ENCODE data around the gene SLC6A6.

Gene SLC6A6

DNA sequence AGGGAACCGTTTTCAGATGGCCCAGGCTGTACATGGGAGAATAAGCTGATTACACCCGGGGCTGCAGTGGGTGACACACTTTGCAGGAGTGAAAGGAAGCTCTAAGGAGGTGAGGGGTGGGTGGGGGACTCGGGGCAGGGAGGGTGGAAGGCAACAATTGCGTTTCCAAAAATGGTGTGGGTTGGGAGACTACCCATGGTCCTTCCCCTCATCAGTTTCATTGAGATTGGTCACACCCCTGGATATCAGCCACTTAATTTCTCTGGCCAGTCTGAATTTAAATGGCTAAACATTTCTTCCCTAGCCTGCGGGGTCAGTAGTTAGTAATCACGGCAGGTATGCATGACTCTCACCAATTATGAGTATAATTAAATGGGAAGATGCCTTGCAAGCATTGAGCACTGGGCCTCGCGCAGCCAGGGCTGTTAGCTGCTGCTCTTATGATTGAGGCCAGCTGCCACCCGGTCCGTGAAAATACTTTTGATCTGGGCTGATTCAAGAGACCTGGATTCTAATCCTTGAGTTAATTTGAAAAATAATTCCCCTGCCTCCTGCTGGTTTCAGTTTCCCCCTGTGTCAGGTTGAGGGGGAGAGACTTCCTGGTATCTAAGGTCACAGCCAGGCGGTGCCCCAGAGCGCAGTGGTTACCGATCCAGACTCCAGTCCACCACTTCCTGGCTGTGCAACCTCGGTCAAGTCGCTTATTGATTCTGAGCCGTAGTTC is 23.3 kb downstream of the SLC6A6 start:
- H3K36me3 ChIP-seq (ENCODE audit: control insufficient read depth, low read depth, low read length) = no peaks in the 10 kb centered on the region
- no peak overlapping the region for H3K4me3 ChIP-seq (ENCODE audit: low read length)
- H3K9ac ChIP-seq (ENCODE audit: low read length) = no peak overlapping the region
- peaks cover 49% of the 10 kb centered on the region for H3K4me1 ChIP-seq (ENCODE audit: control insufficient read depth, low read depth, low read length)
- no peaks in the 10 kb centered on the region for H3K9me3 ChIP-seq (ENCODE audit: control insufficient read depth, low read depth, low read length)
- no peaks in the 10 kb centered on the region for H3K27me3 ChIP-seq (ENCODE audit: control insufficient read depth, insufficient read depth, low read length)
- no peak overlapping the region for H3K27ac ChIP-seq (ENCODE audit: low read length)

DNA sequence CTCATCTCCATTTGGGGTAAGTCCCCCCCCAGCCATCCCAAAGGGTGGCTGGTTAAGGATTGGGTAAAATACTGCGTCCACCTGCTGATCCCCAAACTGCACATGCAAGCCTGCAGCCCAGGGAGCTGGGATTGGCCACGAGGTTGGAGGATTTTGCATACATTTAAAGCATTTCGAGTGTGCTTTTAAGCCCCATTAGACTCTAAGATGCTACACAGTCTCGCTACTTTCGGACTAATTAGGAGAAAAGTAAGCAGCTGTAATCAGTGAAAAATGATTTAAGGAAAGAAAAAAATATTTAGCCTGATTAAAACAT is 23.9 kb downstream of the SLC6A6 start:
- H3K4me1 ChIP-seq (ENCODE audit: control insufficient read depth, low read depth, low read length) = peaks cover 44% of the 10 kb centered on the region
- no peak overlapping the region for H3K27ac ChIP-seq (ENCODE audit: low read length)
- H3K9me3 ChIP-seq (ENCODE audit: control insufficient read depth, low read depth, low read length) = no peaks in the 10 kb centered on the region
- H3K36me3 ChIP-seq (ENCODE audit: control insufficient read depth, low read depth, low read length) = no peaks in the 10 kb centered on the region
- no peak overlapping the region for H3K4me3 ChIP-seq (ENCODE audit: low read length)
- no peaks in the 10 kb centered on the region for H3K27me3 ChIP-seq (ENCODE audit: control insufficient read depth, insufficient read depth, low read length)
- H3K9ac ChIP-seq (ENCODE audit: low read length) = no peak overlapping the region

DNA sequence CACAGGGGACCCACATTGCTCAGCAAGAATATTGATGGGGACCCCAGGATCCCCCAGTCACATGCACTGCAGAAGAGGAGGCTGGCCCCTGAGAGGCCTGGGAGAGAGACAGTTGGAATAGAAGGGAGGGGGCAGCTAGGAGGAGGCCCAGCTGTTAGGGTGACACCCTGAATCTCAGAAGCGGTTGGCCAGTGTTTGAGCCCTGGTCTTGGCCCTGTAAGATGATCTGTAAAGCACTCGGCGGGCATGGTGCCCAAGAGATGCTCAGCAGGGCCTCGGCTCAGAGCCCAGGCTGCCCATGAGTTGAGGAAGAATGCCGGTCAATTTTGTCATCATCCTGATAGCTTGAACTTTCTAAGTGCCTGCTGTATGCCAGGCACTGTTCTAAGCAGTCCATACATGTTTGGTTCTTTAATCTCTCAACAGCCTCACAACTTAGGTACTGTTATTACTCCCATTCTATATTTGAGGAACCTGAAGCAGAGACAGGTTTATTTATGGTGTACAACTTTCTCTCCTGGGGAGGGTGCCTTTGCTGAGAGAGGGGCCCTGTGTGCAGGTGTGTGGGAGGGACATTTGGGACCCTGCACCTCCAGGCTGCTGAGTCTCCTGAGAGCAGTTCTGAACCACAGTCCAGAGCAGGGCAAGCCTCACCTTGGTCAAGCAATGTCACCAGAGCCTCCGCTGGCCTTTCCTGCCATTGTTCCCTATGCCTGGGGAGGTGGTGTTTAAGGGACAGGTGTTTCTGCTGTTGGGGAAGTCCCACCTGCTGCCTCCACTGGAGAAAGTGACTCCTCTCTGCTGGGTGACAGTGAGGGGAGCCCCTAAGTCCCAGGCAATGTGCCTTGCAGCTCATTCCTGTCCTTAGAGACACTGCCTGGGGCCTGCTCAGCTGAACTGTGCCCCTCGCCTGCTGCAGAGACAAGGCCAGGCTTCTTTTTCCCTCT is 26.0 kb downstream of the SLC6A6 start:
- Histone ChIP-seq H3K4me3 (ENCODE audit: low read length) (no peak overlapping the region), H3K9me3 (ENCODE audit: control insufficient read depth, low read depth, low read length) (no peaks in the 10 kb centered on the region), H3K36me3 (ENCODE audit: control insufficient read depth, low read depth, low read length) (no peaks in the 10 kb centered on the region), H3K9ac (ENCODE audit: low read length) (no peak overlapping the region), H3K27ac (ENCODE audit: low read length) (no peak overlapping the region), H3K4me1 (ENCODE audit: control insufficient read depth, low read depth, low read length) (peaks cover 26% of the 10 kb centered on the region), H3K27me3 (ENCODE audit: control insufficient read depth, insufficient read depth, low read length) (no peaks in the 10 kb centered on the region)

DNA sequence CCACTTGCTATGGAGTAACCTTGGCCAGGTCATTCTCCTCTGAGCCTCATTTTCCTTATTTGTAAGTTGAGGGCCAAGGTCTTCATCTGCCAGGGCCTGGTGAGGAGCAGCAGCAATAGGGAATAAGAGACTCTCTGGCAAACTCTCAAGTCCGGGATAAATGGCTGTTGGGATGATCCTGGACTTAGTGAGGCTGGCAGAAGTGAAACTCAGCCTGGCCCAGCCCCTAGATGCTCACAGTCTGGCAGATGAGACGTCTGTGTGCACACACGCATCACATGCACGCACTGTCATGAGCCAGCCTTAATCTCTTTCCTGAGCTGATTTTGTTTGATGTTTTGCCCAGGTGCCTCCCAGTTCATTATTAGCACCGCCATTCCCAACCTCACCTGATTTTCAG is 26.8 kb downstream of the SLC6A6 start:
- no peak overlapping the region for H3K9ac ChIP-seq (ENCODE audit: low read length)
- no peaks in the 10 kb centered on the region for H3K27me3 ChIP-seq (ENCODE audit: control insufficient read depth, insufficient read depth, low read length)
- H3K9me3 ChIP-seq (ENCODE audit: control insufficient read depth, low read depth, low read length) = no peaks in the 10 kb centered on the region
- no peak overlapping the region for H3K4me3 ChIP-seq (ENCODE audit: low read length)
- H3K36me3 ChIP-seq (ENCODE audit: control insufficient read depth, low read depth, low read length) = no peaks in the 10 kb centered on the region
- H3K27ac ChIP-seq (ENCODE audit: low read length) = no peak overlapping the region
- peaks cover 19% of the 10 kb centered on the region for H3K4me1 ChIP-seq (ENCODE audit: control insufficient read depth, low read depth, low read length)

DNA sequence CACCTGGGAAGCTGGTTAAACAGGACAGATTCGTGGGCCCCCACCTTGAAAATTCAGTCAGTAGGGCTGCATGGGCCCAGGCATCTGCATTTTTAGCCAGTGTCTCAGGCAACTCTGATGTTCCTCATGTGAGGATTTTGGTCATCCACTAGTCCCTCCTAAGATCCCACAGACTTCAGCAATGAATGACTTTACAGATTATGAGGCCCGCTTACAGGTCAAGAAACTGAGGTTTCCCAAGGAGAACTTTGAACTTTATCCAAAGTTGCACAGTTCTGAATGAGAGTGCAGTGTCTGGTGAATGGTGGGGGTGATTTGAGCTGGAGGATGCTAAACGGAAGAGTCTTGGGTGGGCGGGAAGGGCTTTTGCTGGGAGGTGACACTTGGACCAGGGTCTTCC is 27.2 kb downstream of the SLC6A6 start:
- no peak overlapping the region for H3K9ac ChIP-seq (ENCODE audit: low read length)
- H3K27me3 ChIP-seq (ENCODE audit: control insufficient read depth, insufficient read depth, low read length) = no peaks in the 10 kb centered on the region
- H3K36me3 ChIP-seq (ENCODE audit: control insufficient read depth, low read depth, low read length) = no peaks in the 10 kb centered on the region
- no peaks in the 10 kb centered on the region for H3K9me3 ChIP-seq (ENCODE audit: control insufficient read depth, low read depth, low read length)
- H3K4me3 ChIP-seq (ENCODE audit: low read length) = no peak overlapping the region
- H3K27ac ChIP-seq (ENCODE audit: low read length) = no peak overlapping the region
- H3K4me1 ChIP-seq (ENCODE audit: control insufficient read depth, low read depth, low read length) = peaks cover 15% of the 10 kb centered on the region

DNA sequence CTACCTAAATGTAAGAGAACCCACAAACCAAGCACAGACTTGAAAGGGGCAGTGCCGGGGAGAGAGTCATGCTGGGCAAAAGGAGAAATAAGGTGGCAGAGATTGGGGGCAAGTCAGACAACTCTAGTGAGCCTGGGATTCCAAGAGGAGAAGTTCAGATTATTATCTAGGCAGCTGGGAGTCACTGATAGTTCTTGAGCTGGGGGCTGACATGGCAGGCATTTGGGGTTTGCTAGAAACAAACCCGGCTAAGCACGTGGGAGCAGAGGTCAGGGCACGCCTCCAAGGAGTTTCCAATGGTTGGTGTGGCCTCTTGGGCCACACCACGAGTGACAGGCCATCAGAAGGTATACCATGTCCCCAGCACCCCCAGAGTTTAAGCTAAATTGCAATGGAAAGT is 27.6 kb downstream of the SLC6A6 start:
- Histone ChIP-seq H3K9ac (ENCODE audit: low read length) (no peak overlapping the region), H3K36me3 (ENCODE audit: control insufficient read depth, low read depth, low read length) (no peaks in the 10 kb centered on the region), H3K27ac (ENCODE audit: low read length) (no peak overlapping the region)

DNA sequence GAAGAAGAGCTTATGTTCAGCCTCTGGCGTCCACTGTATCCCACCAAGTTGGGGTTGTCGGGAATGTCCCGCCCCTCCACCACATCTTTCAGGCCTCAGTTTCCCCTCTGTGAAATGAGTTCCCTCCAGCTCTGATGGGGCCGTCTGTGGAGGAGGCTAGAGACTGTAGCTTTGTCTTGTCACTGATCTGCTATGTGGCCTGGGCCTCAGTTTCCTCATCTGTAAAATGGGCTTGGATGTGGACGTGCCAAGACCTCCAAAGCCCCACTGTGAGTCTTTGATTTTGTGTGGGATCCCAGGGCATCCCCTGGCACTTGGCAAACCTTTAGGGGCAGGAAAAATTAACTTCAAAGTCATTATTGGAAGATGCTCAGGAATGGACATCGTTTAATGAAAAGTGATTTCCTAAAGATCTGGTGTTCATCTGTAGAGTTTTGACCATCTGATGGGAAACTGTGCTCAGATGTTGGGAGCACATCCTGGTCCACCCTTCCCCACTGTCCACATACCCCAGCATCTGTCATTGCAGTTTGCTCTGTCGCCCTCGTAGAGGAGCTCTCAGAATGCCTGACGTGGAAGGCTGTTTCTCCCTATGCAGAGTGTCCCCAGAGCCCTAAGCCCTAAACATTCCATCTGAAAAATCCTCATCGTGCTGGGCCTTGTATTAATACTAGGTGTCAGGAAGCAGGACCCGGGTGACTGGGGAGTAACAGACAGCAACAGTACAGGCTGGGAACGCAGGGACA is 28.5 kb downstream of the SLC6A6 start:
- H3K9ac ChIP-seq (ENCODE audit: low read length) = no peak overlapping the region
- H3K4me1 ChIP-seq (ENCODE audit: control insufficient read depth, low read depth, low read length) = peaks cover 7% of the 10 kb centered on the region
- H3K27me3 ChIP-seq (ENCODE audit: control insufficient read depth, insufficient read depth, low read length) = no peaks in the 10 kb centered on the region
- H3K9me3 ChIP-seq (ENCODE audit: control insufficient read depth, low read depth, low read length) = no peaks in the 10 kb centered on the region
- H3K27ac ChIP-seq (ENCODE audit: low read length) = no peak overlapping the region
- H3K4me3 ChIP-seq (ENCODE audit: low read length) = no peak overlapping the region
- H3K36me3 ChIP-seq (ENCODE audit: control insufficient read depth, low read depth, low read length) = no peaks in the 10 kb centered on the region

More for the DNA sequence above, 27.6 kb downstream of the SLC6A6 start:
- Histone ChIP-seq H3K4me3 (ENCODE audit: low read length) (no peak overlapping the region), H3K9me3 (ENCODE audit: control insufficient read depth, low read depth, low read length) (no peaks in the 10 kb centered on the region), H3K4me1 (ENCODE audit: control insufficient read depth, low read depth, low read length) (peaks cover 14% of the 10 kb centered on the region), H3K27me3 (ENCODE audit: control insufficient read depth, insufficient read depth, low read length) (no peaks in the 10 kb centered on the region)

DNA sequence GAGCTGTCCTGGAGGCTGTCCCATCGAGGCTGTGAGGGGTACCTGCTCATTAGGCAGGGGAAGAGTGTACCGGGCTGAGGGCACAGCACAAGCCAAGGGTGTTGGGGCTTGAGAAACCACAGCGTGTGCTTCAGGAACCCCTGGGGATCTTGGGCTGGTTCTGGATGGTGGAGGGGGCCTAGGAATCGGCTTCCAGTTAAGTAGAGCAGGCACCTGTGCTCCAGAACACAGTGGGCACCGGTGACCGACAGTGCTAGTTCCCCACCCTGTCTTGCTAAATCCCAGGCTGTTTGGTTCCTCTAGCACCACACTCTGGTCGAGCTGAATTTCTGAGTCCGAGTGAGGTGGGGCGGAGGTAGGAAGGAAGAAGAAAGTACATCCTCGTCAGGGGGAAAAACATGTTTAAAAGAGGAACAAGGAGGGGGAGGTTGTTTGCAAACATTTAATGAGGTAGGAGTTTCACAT is 29.1 kb downstream of the SLC6A6 start:
- H3K27ac ChIP-seq (ENCODE audit: low read length) = no peak overlapping the region
- no peaks in the 10 kb centered on the region for H3K27me3 ChIP-seq (ENCODE audit: control insufficient read depth, insufficient read depth, low read length)
- no peak overlapping the region for H3K4me3 ChIP-seq (ENCODE audit: low read length)
- H3K4me1 ChIP-seq (ENCODE audit: control insufficient read depth, low read depth, low read length) = peaks cover 3% of the 10 kb centered on the region
- no peaks in the 10 kb centered on the region for H3K36me3 ChIP-seq (ENCODE audit: control insufficient read depth, low read depth, low read length)
- no peaks in the 10 kb centered on the region for H3K9me3 ChIP-seq (ENCODE audit: control insufficient read depth, low read depth, low read length)
- no peak overlapping the region for H3K9ac ChIP-seq (ENCODE audit: low read length)

DNA sequence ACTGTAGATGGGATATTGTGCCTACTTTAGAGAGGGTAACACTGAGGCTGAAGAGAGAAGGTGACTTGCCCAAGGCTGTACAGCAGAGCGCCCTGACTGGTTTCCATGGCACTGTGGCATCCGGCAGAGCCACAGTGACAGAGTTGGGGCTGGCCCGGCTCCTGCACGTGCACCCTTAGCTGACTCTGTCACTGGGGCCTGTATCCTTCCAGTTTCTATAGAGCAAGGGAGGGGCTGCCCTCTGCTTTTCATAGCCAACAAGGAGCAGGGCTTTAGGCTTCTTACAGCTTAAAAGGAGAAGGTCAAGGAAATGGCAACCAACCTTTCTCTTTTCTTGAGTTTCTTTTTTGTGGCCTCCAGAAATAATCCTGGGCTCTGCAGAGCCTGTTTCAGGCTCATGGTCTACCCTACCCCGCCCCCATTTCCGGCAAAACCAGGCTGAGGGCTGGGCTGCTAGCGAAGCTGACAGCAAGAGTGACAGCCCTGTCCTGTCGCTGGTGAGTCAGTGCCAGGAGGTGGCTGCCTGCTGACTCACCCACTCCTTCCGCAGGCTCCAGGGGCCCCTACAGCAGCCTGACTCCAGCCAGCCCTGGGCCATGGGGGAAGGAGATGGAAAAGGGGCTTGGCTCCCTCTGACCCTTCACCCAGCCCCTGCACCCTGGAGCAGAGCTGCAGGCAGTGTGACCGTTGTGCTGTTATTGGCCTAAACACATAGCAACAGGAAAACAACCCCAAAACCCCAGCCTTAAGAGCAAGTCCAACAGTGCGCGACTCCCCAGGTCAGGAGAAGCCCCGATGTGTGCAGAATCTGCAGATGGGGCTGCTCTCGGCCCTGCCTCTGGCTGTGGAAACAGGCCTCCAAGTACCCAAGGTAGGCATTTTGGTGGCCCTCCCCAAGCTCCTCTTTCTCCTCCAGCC is 29.8 kb downstream of the SLC6A6 start:
- Histone ChIP-seq H3K4me1 (ENCODE audit: control insufficient read depth, low read depth, low read length) (peaks cover 3% of the 10 kb centered on the region), H3K27ac (ENCODE audit: low read length) (no peak overlapping the region), H3K9me3 (ENCODE audit: control insufficient read depth, low read depth, low read length) (no peaks in the 10 kb centered on the region), H3K4me3 (ENCODE audit: low read length) (no peak overlapping the region), H3K9ac (ENCODE audit: low read length) (no peak overlapping the region), H3K36me3 (ENCODE audit: control insufficient read depth, low read depth, low read length) (no peaks in the 10 kb centered on the region), H3K27me3 (ENCODE audit: control insufficient read depth, insufficient read depth, low read length) (no peaks in the 10 kb centered on the region)

DNA sequence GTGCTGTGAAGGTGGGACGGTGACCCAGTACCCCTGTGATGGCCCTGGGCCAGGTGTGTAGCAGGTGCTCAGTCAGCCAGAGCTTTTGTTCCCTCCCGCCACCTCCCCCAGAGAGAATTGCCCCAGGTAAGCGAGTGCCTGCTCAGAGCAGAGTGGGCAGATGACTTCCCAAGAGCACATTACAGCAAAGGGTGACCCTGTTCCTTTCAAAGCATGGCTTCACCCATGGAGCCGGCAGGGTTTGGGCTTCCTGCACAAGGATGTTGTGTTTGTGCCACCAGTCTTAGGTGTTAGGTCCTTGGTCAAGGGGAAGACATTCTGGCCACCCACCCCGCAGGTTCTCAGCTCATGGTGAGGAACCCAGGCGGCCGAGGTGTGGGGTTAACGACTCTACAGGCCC is 30.7 kb downstream of the SLC6A6 start:
- no peaks in the 10 kb centered on the region for H3K36me3 ChIP-seq (ENCODE audit: control insufficient read depth, low read depth, low read length)

DNA sequence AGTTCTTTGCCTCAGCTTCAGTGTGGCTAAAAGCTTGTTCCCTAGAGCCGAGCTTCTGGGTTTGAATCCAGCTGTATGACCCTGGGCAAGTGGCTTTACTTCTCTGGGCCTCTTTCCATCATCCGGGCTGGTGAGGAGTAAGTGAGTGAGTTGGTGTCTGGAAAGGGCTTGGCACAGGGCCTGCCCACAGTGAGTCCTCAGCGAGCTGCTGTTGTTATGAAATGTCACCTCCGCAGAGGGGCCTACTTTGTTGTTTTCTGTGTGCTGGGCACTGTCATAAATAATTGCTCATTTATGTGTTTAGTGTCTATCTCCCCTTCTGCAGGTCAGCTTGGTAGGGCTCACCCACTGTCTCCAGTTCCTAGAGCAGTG is 31.7 kb downstream of the SLC6A6 start:
- no peak overlapping the region for H3K9ac ChIP-seq (ENCODE audit: low read length)
- no peaks in the 10 kb centered on the region for H3K9me3 ChIP-seq (ENCODE audit: control insufficient read depth, low read depth, low read length)
- H3K4me1 ChIP-seq (ENCODE audit: control insufficient read depth, low read depth, low read length) = peaks cover 3% of the 10 kb centered on the region
- H3K4me3 ChIP-seq (ENCODE audit: low read length) = no peak overlapping the region
- H3K27me3 ChIP-seq (ENCODE audit: control insufficient read depth, insufficient read depth, low read length) = no peaks in the 10 kb centered on the region
- H3K27ac ChIP-seq (ENCODE audit: low read length) = no peak overlapping the region
- no peaks in the 10 kb centered on the region for H3K36me3 ChIP-seq (ENCODE audit: control insufficient read depth, low read depth, low read length)

More for the DNA sequence above, 30.7 kb downstream of the SLC6A6 start:
- Histone ChIP-seq H3K9ac (ENCODE audit: low read length) (no peak overlapping the region), H3K27me3 (ENCODE audit: control insufficient read depth, insufficient read depth, low read length) (no peaks in the 10 kb centered on the region), H3K27ac (ENCODE audit: low read length) (no peak overlapping the region), H3K9me3 (ENCODE audit: control insufficient read depth, low read depth, low read length) (no peaks in the 10 kb centered on the region), H3K4me1 (ENCODE audit: control insufficient read depth, low read depth, low read length) (peaks cover 3% of the 10 kb centered on the region), H3K4me3 (ENCODE audit: low read length) (no peak overlapping the region)
